Hematopoietic multipotent progenitor cell treated with erythropoietin and hydrocortisone succinate and interleukin-3 and kit ligand, for 4 days (in vitro differentiated cells): ENCODE results near the gene MYH15.

ENCODE experiments used
- DNase-seq: peaks from one replicate; pipeline ENCODE4 v3.0.0-alpha.2; 2015

Gene MYH15

GRCh38 chr3:108510496-108510895 is at the start of gene MYH15:
Gene MYH15 (minus strand): TSS chr3:108510596. CDS start chr3:108510530, 66 bp downstream.
- DNase-seq: no peak

GRCh38 chr3:108555966-108556581 is 45.7 kb upstream of the MYH15 start:
- no peak for DNase-seq

- no peak for DNase-seq
Measured at GRCh38 chr3:108554913-108555571, 44.6 kb upstream of the MYH15 start.

- no peak for DNase-seq
Measured at GRCh38 chr3:108554229-108554628, 43.8 kb upstream of the MYH15 start.

GRCh38 chr3:108552267-108553159 is 42.1 kb upstream of the MYH15 start:
- DNase-seq: peak; percentile 78

GRCh38 chr3:108548886-108549285 is 38.5 kb upstream of the MYH15 start:
- DNase-seq: no peak

- no peak for DNase-seq
Measured at GRCh38 chr3:108548304-108548703, 37.9 kb upstream of the MYH15 start.

- DNase-seq: no peak
Measured at GRCh38 chr3:108546692-108547091, 36.3 kb upstream of the MYH15 start.

GRCh38 chr3:108546247-108546646 is 35.9 kb upstream of the MYH15 start:
- no peak for DNase-seq

- DNase-seq: peak; percentile 45
Measured at GRCh38 chr3:108538083-108538482, 27.7 kb upstream of the MYH15 start.

- peak; percentile 46 for DNase-seq
Measured at GRCh38 chr3:108528459-108529252, 18.3 kb upstream of the MYH15 start.

GRCh38 chr3:108527817-108528216 is 17.4 kb upstream of the MYH15 start:
- peak; percentile 14 for DNase-seq

GRCh38 chr3:108527109-108527508 is 16.7 kb upstream of the MYH15 start:
- no peak for DNase-seq

- no peak for DNase-seq
Measured at GRCh38 chr3:108525971-108526370, 15.6 kb upstream of the MYH15 start.

GRCh38 chr3:108525256-108525655 is 14.9 kb upstream of the MYH15 start:
- DNase-seq: peak; percentile 39

GRCh38 chr3:108524537-108524936 is 14.1 kb upstream of the MYH15 start:
- no peak for DNase-seq

- peak; percentile 23 for DNase-seq
Measured at GRCh38 chr3:108518895-108519294, 8.5 kb upstream of the MYH15 start.

GRCh38 chr3:108516881-108517280 is 6.5 kb upstream of the MYH15 start:
- no peak for DNase-seq

GRCh38 chr3:108513961-108514360 is 3.6 kb upstream of the MYH15 start:
- DNase-seq: no peak

GRCh38 chr3:108512671-108513070 is 2.3 kb upstream of the MYH15 start:
- no peak for DNase-seq

- DNase-seq: no peak
Measured at GRCh38 chr3:108511490-108511889, 1.1 kb upstream of the MYH15 start.

- DNase-seq: no peak
Measured at GRCh38 chr3:108511055-108511454, 659 bp upstream of the MYH15 start.

GRCh38 chr3:108509871-108510270 is 525 bp downstream of the MYH15 start:
- DNase-seq: peak; percentile 10
